GOT3 (cell line): ENCODE data around the gene SCG5.
"Not testable (repeated sequence)": the region's sequence is repeated elsewhere in the genome, so short reads cannot be mapped to it uniquely, and the experiment has no call there.

Experiments used
- DNase-seq: peaks from one replicate; lab custom pipeline; 2025; ENCODE audit warnings: mixed read lengths; lab: John Stamatoyannopoulos, UW

SCG5 gene, protein sequence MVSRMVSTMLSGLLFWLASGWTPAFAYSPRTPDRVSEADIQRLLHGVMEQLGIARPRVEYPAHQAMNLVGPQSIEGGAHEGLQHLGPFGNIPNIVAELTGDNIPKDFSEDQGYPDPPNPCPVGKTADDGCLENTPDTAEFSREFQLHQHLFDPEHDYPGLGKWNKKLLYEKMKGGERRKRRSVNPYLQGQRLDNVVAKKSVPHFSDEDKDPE

DNA sequence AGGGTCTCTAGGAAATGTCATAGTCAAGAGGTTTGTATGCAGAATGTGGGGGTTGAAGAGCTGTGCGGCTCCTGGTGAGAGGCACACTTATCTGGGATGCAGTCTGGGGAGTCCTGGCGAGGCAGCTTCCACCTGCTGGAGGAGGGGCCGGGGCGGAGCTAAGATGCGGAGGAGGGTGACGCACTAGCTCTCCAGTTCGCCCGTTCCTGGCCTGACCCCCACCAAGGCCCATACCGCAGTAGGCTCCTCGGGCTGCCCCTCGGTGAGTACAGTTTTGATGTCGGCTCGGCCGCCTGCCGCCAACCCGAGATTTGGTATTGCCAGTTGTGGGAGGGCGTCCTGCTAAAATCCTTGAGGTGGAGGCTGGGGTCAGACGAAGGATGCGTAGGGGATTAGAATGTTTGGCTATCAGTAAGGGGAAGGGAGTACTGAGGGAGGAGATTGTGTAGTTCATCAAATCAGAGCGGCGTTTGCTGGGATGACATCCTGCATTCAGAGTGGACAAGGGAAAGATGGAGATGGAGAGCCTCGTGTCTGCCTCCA is at the start of gene SCG5:
Gene SCG5, plus strand, starts transcription at position 194 of the 543 bp plus-strand sequence. CDS start 1,883 bp downstream, outside the sequence.
- DNase-seq, result no peak

DNA sequence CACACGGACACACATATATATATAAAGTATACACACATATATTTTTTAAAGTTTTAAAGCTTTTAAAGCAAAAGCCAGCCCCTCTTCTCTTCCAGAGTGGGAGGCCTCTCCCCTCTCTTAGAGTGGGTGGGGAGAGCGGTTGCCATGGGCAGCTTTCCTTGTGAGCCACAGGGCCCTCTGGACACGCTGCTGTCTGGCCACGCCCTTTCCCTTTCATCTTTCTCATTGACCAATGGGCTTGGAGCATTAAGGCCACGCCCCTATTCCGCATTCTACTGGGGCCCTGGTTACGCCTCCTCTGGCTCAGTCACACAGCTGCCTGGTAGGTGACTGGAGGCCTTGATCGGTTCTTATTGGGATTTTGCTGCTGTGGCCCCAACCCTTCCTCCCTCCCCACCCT is 48.4 kb upstream of the SCG5 start, which contains the start of gene GOLGA8N:
Gene GOLGA8N, plus strand, starts transcription at position 306 of the 400 bp plus-strand sequence.
- not testable (repeated sequence) for DNase-seq

DNA sequence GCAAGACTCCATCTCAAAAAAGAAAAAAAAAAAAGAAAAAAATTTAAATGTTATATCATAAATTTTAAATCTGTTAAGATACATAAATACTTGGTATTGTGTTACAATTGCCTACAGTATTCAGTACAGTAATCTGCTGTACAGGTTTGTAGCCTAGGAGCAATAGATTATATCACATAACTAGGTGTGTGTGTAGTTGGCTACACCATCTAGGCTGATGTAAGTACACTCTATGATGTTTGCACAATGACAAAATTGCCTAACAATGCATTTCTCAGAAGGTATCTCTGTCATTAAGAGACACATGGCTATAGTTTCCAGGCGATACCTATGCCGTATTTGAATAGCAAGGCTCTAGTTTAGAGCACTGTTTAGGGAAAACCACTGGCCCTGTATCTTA is 32.0 kb upstream of the SCG5 start:
- not testable (repeated sequence) for DNase-seq

DNA sequence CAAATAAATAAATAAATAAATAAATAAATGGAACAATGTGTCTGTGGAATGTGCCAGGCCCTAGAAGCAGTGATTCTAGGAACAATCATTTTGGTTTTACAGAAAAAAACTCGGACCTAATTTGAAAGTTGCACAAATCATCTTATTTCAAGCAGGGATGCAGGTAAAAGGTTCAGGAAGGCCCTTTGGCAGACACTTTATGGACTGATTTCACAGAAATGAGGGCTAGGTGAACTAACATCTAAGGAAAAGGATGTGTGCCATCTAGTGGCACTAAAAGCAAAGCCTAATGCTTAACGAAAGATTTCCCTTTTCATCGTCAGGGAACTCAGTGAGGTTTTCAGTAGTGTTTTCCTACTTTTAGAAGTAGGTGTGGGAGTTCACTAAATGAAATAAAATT is 30.8 kb upstream of the SCG5 start:
- not testable (repeated sequence) for DNase-seq

DNA sequence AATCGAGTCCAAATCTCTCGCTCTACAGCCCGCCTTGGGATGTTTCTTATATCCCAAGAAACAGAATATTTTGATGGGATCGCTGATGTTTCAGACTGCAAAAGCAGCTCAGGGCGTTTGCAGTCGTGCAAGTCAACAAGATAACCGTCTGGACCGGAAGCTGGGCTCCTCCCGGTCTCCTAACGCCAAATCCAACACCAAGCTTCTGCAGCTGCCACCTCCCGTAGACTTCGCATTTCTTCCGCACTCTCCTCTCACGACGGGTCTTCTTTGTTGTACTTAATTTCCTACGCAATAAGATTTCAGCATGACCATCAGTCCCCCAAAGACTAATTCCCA is 26.8 kb upstream of the SCG5 start:
- not testable (repeated sequence) for DNase-seq

DNA sequence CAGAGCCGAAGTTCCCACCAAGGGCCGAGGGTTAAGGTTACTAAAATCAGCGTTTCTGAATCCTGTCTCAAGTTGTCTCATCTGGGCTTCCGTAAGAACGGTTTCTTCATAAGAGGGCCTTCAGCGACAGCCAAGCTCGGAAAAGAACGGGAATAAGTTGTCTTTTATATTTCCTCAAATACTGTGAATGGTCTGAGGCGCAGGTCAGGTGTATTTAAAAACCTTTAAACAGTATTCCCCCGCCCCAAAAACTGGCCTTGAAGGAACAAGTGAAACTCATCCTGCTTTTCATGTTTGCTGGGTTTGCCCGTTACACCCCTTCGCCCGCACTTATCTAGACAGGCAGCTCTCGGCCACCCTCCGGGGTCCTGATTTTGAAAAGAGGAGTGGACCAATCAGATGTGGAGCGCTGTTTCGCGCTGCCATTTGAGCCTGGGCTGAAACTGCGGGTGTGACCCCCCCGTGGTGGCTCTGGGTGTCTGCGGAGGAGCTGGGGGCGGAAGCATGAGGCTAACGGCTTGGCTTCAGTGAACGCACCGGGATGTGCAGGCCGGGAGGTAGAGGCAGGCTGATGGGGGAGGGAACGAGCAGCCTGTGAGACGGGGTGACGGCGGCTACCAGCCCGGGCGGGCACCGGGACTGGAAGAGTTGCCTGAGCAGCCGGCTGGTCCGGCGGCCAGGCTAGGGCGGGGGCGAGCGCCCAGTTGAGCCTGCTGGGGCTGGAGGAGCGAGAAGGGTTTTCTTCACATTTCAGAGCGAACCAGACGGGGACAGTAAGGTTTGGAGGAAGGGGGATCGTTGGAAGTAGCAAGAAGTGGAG is 26.2 kb upstream of the SCG5 start, which contains the start of gene ARHGAP11A:
Gene ARHGAP11A, plus strand, starts transcription at position 454 of the 820 bp plus-strand sequence. CDS start 708 bp downstream, outside the sequence.
- DNase-seq, result not testable (repeated sequence)

DNA sequence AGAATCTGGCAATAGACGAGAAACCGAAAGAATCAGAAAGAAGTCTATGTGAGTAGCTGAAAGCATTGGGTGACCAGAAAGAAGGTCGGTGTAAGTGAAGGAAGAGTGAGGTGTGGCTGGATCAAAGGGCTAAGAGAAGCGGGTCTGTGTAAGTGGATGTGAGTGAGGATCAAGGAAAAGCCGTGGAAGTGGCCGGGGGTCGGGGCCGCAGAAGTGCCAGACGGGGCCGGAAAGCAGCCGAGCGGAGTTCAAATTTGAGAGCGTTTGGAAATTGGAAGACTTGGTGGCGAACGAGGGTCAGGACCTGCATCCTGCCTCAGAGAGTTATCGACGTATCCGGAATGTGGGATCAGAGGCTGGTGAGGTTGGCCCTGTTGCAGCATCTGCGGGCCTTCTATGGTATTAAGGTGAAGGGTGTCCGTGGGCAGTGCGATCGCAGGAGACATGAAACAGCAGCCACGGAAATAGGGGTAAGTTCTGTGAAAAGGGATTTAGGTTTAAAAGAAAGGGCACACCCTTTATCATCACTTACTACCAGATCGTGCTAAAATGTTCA is 25.6 kb upstream of the SCG5 start:
- not testable (repeated sequence) for DNase-seq

DNA sequence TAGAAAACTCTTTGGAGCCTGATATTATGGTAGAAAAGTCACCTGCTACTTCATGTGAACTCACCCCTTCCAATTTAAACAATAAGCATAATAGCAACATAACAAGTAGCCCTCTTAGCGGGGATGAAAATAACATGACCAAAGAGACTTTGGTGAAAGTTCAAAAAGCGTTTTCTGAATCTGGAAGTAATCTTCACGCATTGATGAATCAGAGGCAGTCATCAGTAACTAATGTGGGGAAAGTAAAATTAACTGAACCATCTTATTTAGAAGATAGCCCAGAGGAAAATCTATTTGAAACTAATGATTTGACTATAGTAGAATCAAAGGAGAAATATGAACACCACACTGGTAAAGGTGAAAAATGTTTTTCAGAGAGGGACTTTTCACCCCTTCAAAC is 5.1 kb upstream of the SCG5 start:
- DNase-seq, result no peak

DNA sequence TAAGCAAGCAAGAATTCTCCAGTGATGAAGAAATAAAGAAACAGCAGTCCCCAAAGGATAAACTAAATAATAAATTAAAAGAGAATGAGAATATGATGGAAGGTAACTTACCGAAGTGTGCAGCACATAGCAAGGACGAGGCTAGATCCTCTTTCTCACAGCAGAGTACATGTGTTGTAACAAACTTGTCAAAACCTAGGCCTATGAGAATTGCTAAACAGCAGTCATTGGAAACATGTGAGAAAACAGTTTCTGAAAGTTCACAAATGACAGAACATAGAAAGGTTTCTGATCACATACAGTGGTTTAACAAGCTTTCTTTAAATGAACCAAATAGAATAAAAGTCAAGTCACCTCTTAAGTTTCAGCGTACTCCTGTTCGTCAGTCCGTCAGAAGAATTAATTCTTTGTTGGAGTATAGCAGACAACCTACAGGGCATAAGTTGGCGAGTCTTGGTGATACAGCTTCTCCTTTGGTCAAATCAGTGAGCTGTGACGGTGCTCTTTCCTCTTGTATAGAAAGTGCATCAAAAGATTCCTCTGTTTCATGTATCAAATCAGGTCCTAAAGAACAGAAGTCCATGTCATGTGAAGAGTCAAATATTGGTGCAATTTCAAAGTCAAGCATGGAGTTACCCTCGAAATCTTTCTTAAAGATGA is 4.5 kb upstream of the SCG5 start:
- no peak for DNase-seq

DNA sequence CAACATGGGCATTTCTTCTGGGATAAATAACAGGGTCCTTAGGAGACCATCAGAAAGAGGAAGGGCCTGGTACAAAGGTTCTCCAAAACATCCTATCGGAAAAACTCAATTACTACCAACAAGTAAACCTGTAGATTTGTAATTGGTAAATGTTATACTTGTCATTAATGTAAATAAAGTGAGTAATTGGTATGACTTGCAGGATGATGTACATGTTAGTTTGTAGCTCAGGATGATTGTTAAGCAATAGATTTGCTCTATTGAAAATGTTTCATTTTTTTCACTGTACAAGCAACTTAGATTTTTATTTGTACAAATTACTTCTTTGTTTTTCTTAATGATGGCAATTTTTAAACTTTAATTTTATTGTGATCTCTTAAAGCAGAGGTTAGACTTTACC is 3.8 kb upstream of the SCG5 start:
- no peak for DNase-seq

DNA sequence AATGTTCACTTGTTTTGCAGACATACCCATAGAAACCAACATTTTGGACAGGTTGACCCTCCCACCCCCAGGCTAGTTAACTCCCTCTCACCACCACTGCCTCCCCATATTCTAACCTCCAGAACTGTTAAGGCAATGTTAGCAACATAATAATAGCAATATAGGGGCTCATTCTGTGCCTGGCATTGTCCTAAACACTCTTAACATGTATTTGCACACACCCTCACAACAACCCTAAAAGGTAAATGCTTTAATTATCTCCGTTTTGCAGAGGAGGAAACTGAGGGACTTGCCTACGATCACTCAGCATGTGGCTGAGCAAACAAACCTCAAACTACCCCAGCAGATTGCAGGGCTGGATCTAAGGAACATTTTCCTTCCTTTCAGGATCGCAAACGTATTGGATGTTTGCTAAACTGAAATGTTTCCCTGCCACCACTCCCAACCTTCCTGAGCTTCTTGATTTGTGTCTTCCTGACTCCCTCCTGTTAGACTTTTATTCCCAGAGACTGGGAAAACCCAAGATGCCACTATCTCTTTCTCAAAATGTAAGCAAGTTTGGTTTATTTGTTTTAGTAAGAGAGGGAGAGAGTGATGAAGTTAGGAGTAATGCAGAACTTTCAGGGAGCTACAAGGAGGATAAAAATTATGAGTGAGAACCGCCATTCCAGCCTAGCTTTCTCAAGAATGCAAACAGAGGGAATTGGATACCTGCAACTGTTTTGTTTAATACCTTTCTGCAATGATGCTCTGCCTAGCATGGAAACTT is 1.3 kb downstream of the SCG5 start:
- DNase-seq, result no peak

DNA sequence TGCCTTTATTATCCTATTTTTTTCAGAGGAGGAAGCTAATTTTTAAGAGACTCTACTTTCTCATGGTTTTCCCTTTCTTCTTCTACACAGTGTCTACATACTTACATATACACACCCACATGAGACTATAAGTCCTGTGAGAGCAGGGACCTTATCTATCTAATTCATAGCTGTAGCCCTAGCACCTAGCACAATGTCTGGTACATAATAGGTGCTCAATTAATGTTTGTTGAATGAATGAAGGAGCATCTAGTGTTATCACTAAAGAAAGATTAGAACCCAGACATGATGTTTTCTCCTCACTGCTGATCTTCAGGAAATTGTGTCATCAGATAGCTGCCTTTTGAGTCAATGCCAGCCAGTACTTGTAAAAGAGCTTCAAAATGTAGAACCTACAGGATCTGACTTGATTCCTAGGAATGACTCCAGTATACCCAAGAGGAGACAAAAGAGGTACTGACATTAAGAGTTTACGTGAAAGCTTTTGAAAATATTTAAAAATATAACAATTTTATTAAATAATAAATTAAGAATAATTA is 2.5 kb downstream of the SCG5 start:
- no peak for DNase-seq

DNA sequence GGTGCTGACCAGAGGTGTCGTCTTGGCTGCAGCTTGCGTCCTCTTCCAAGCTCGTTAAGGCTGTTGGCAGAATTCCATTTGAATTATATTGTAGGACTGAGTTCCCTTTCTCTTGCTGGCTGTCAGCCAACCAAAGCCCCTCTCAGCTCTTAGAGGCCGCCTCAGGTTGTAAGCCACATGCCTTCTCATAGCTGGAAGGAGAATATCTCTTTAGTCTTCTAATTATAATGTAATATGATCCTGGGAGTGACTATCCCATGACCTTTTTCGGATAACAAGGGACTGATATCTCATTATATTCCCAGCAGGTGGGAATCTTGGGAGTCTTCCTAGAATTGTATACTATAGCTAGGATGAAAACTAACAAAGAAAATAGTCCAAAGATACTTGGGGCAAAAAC is 4.8 kb downstream of the SCG5 start:
- no peak for DNase-seq

DNA sequence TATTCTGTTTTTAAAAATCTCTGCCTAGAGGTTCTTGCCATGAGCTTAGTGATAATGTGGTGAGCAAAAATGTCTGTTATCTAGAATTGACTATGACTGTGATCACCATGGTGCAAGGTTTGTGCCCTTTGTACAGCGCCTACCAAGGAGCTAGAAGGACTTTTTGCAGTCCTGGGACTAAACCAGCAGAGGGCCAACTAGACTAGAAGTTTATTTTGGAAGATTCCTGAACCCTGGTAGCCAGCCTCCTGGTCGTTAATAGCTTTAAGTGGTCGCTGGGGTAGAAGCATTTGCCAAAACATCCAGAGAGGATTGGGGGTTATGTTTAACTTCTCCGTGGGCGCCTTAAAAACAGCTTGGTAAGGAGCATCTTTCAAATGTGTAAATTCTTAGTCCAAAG is 7.8 kb downstream of the SCG5 start:
- no peak for DNase-seq

DNA sequence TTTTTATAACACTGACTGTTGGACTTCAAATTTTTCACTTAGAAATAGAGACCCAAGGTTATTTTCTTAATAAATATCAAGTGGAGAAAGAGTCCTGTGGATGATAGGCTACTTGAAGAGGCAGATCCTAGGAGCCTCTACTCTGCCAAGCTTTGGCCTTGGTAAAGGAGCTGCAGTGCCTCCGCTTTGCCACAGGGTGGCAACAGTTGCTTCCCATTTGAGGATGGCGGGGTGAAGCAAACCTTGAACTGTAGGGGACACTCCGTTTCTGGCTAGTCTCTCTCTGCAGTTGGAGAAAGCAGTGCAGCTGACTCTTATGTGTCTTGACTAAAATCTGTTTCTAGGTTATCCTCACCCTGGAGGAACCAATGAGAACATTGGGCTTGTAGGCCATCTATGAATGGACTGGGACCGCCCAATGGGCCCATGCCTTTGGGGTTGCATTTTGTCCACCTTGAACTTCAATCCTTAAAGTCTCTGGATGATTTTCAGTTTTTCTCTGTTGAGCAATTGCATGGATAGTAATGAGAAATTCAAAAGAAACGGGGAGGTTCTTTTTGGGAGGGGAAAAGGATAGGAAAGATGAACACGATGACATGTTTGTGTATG is 9.8 kb downstream of the SCG5 start:
- DNase-seq, result peak; percentile 34

DNA sequence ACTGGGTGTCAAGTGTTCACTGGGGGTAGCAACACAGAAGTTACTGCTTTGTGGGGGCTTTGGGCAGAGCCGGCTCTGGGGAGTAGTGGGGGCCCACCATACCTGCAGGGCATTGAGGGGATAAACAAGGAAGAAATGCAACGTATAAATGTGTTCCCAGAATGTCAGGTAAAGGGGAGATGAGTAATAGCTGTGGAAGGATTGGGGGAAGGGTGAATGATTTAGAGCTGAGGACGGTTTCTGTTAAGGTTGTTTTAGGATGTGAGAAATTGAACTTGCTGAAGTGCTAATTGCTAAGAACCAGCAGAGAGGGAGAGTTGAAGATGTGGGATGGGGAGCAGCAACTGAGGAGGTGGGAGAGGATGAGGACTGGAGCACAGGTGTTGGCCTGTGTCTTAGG is 10.7 kb downstream of the SCG5 start:
- no peak for DNase-seq

DNA sequence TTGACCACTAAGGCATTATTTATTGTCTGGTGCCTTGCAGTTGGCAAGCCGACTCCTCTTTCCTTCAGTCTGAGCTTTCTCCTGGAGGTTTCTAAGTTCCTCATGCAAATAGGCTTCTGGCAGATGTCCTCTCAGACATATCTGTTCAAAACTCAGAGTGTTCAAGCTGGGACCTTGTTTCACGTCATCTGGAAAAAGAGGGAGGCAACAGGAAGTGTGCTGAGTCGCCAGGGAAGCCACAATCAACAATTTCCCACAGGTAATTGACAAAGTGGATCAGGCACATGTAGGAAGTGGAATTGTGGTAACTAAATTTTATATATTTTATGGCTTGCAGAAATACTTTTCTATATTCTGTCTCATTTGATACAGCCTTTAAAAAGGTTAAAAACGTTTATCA is 14.6 kb downstream of the SCG5 start:
- DNase-seq, result no peak

DNA sequence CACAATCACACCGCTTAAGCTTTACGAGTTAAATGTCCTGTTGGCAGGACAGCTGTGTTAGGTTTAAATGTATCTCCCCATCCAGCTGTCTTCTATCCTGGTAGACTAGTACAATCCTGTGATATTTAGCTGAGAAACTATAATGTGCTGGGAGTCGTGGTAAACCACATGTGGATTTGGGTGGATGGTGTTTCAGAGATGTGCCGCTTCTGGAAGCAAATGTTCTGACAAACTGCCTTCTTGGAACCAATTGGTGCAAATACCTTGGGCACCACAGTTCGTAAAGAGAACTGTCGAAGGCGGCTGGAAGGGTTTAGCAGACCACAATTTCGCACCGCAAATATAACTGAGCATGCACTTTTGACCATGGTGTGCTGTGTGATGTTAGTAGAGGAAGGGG is 15.0 kb downstream of the SCG5 start:
- no peak for DNase-seq

DNA sequence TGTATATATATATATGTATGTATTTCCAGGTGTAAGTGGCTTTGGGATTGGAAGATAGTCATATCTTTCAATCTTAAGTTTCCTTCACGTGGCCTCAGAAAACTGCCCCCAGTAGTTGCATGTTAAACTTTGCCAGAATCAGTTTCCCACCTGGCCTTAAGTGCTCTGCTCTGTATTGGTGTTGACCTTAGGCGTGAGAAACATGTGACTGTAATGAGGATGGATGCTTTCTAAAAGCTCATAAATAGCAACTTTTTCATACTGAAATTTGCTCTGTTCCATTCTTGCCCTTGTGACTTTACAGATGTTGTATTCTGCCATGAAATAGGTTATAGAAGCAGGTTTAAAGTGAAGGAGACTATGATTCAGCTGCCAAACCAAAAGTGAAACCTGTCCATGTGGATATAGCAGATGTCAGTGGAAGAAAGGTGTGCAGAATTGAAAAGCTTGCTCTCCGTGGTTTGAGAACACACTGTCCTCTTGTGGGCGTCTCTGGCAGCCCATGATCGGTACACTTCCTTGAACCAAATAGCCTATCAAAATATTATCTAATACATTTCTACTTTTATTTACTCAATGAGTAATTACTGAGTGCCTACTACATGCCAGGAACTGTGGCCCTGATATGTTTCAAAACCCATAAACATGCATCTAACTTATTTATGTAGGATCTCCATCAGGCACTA is 15.8 kb downstream of the SCG5 start:
- DNase-seq, result no peak

DNA sequence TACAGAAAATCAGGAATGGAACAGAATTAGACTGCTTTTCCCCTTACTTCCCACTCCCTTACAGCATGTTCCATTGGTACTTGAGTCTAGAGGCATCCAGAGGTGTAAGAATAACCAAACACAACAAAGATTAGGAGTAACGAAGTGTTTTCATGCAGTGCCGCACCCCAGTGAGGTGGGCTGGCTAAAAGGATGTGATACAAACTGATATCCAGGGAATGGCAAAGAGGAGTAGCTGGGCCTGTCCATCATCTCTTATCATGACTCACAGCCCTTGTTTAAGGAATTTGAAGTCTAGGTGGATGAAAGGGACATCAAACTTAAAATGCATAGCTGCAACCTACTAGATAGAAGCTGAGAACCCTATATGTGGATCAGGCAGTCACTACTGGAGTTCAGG is 16.4 kb downstream of the SCG5 start:
- DNase-seq, result no peak
